Measurements from ENCODE around the gene C13orf42. TPM values are rescaled to one million over a fixed set of nuclear protein-coding genes. Genes with fewer than 3 reads are reported as not detected.

C13orf42 gene
- total RNA-seq, 1 experiment from 2014 or later: 8.2 TPM

- no peak for TF ChIP-seq GABPB1 (CRISPR knock-in tag; IDR thresholded peaks at IDR 0.05)
- no peak for TF ChIP-seq PREB (CRISPR knock-in tag; IDR thresholded peaks at IDR 0.05; ENCODE audit: borderline replicate concordance)
- no peak for TF ChIP-seq ZNF138 (CRISPR knock-in tag; conservative IDR thresholded peaks at IDR 0.05)
Observed at GRCh38 chr13:51040431-51040830, 70.6 kb downstream of the C13orf42 start (continued).

DNA sequence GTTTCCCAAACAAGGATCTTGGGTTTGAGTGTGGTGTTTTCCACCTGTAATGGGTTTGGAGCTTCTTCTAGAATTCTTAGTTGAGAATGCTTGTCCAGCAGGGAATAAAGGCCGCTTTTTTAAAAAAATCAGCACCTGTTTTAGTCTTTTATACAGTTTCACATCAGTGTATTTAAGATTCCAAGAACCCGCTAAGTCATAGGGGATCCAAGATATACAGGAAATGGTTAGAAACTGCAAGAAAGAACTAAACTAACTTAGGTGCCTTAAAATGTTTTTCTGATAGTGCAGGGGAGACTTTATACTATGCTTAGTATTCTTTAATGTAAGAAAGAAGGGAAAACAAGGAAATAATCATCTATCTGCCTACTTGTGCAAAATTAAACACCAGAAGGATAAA lies 74.7 kb downstream of the C13orf42 start:
- ChIA-PET POLR2A (no interaction called here), CTCF (interaction anchor here (1.2 to 3.0 kb wide), 2 partner anchors 8 to 33 kb away, joined by 3 to 21 read pairs; no protein-coding TSS in a partner anchor)
- ATAC-seq (no peak), DNase-seq (ENCODE audit: low spot score) (no peak)
- Mint-ChIP-seq H3K36me3 (no peaks in the 10 kb centered on the region), H3K4me1 (peaks cover 6% of the 10 kb centered on the region), H3K27me3 (ENCODE audit: low read depth) (no peaks in the 10 kb centered on the region), H3K27ac (no peak overlapping the region), H3K4me3 (no peak overlapping the region), H3K9me3 (no peaks in the 10 kb centered on the region)
- no peak for TF ChIP-seq KAT7 (CRISPR knock-in tag; IDR thresholded peaks at IDR 0.05; ENCODE audit: borderline replicate concordance)
- TF ChIP-seq, protein P1, sequence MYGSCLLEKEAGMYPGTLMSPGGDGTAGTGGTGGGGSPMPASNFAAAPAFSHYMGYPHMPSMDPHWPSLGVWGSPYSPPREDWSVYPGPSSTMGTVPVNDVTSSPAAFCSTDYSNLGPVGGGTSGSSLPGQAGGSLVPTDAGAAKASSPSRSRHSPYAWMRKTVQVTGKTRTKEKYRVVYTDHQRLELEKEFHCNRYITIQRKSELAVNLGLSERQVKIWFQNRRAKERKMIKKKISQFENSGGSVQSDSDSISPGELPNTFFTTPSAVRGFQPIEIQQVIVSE (CRISPR knock-in tag; IDR thresholded peaks at IDR 0.05; ENCODE audit: borderline replicate concordance): no peak
- no peak for TF ChIP-seq ZNF423 (CRISPR knock-in tag; IDR thresholded peaks at IDR 0.05)
- TF ChIP-seq ZBTB21 (CRISPR knock-in tag; IDR thresholded peaks at IDR 0.05; ENCODE audit: borderline replicate concordance): no peak
- TF ChIP-seq ATF1 (CRISPR knock-in tag; IDR thresholded peaks at IDR 0.05): no peak
- TF ChIP-seq GABPB1 (CRISPR knock-in tag; IDR thresholded peaks at IDR 0.05): no peak
- TF ChIP-seq NR1H2 (CRISPR knock-in tag; IDR thresholded peaks at IDR 0.05): no peak
- no peak for TF ChIP-seq MYBL2 (CRISPR knock-in tag; IDR thresholded peaks at IDR 0.05)
- no peak for TF ChIP-seq ZNF671 (CRISPR knock-in tag; IDR thresholded peaks at IDR 0.05)
- no peak for TF ChIP-seq FOXP4 (CRISPR knock-in tag; IDR thresholded peaks at IDR 0.05)
- TF ChIP-seq AFF4 (CRISPR knock-in tag; IDR thresholded peaks at IDR 0.05; ENCODE audit: borderline replicate concordance): no peak
- TF ChIP-seq ERG (CRISPR knock-in tag; IDR thresholded peaks at IDR 0.05): no peak
- no peak for TF ChIP-seq SMAD3 (CRISPR knock-in tag; IDR thresholded peaks at IDR 0.05; ENCODE audit: borderline replicate concordance)

All from WTC11 (cell line).